PFSK-1 (cell line): ENCODE results near the gene PCSK6.

Source experiments
- FOXP2 ChIP-seq: optimal IDR thresholded peaks from 2 replicates; pipeline ENCODE3; 2011; ENCODE audit warnings: borderline replicate concordance, control low read depth, inconsistent platforms; ENCODE audit not compliant: insufficient read depth; ENCODE audit errors: extremely low read length, extremely low read depth
- POLR2AphosphoS5 ChIP-seq: IDR thresholded peaks from 2 replicates; pipeline ENCODE4 v1.6.1; 2012; ENCODE audit warnings: low read depth, mild to moderate bottlenecking, control low read depth, low read length, moderate library complexity
- REST ChIP-seq, 2 experiments: IDR thresholded peaks; 2 replicates each; pipeline versions ENCODE4 v1.6.1 to v1.8.0; 2011 to 2012; ENCODE audit warnings: low read depth in 2 of 2, low read length in 2 of 2, control low read depth in 1 of 2, inconsistent platforms in 1 of 2, mild to moderate bottlenecking in 1 of 2, moderate library complexity in 1 of 2; ENCODE audit not compliant: insufficient read depth in 1 of 2
- SIN3A ChIP-seq: IDR thresholded peaks from 2 replicates; pipeline ENCODE4 v1.6.1; 2012; ENCODE audit warnings: mild to moderate bottlenecking, low read length, moderate library complexity, borderline replicate concordance; ENCODE audit not compliant: insufficient read depth
- TAF1 ChIP-seq: IDR thresholded peaks from 2 replicates; pipeline ENCODE4 v1.6.1; 2012; ENCODE audit warnings: low read length, control low read depth, borderline replicate concordance; ENCODE audit not compliant: insufficient read depth

GRCh38 chr15:101528108-101528916 lies 38.8 kb upstream of the PCSK6 start:
- TF ChIP-seq POLR2AphosphoS5 = no peak
- no peak for TF ChIP-seq REST (IDR thresholded peaks at IDR 0.05; ENCODE audit: insufficient read depth in 1 of 2, low read depth in 2 of 2, low read length in 2 of 2)
- TF ChIP-seq FOXP2 = no peak
- TF ChIP-seq TAF1 = no peak
- no peak for TF ChIP-seq SIN3A
